ENCODE results near the gene DNAJB14.

GRCh38 chr4:99918656-99919055, 27.8 kb downstream of the DNAJB14 start:
- TF ChIP-seq MYC (IDR thresholded peaks at IDR 0.05; ENCODE audit: low read depth, low read length) (no peak), CTCF (IDR thresholded peaks at IDR 0.05; ENCODE audit: extremely low read depth in 1 of 2, insufficient read depth in 1 of 2, low read depth in 1 of 2, low read length in 2 of 2) (no peak), POLR2A (IDR thresholded peaks at IDR 0.05; ENCODE audit: low read depth, low read length) (no peak), POLR2AphosphoS5 (IDR thresholded peaks at IDR 0.05; ENCODE audit: insufficient read depth, low read depth, low read length) (no peak), FOS (IDR thresholded peaks at IDR 0.05; ENCODE audit: borderline replicate concordance, insufficient read depth, low read length) (no peak), MAX (IDR thresholded peaks at IDR 0.05; ENCODE audit: insufficient read depth, insufficient read length) (no peak)

Data from endothelial cell of umbilical vein (primary cell).